GM18526 (cell line): ENCODE data around the gene TMEM63C.

Experiments used
- POLR2A ChIP-seq: IDR thresholded peaks from 3 replicates; pipeline ENCODE4 v1.6.1; 2011; ENCODE audit not compliant: insufficient read length; ENCODE audit errors: extremely low read depth

TMEM63C gene

GRCh38 chr14:77203611-77204458 lies 22.2 kb downstream of the TMEM63C start:
- TF ChIP-seq POLR2A = no peak

- TF ChIP-seq POLR2A = no peak
Observed at GRCh38 chr14:77204459-77204771, 22.8 kb downstream of the TMEM63C start.

GRCh38 chr14:77204907-77205306 lies 23.3 kb downstream of the TMEM63C start:
- TF ChIP-seq POLR2A = no peak

- no peak for TF ChIP-seq POLR2A
Observed at GRCh38 chr14:77205566-77205965, 24.0 kb downstream of the TMEM63C start.

GRCh38 chr14:77206261-77206824 lies 24.7 kb downstream of the TMEM63C start:
- no peak for TF ChIP-seq POLR2A

- TF ChIP-seq POLR2A = no peak
Observed at GRCh38 chr14:77206877-77207389, 25.3 kb downstream of the TMEM63C start.

GRCh38 chr14:77208291-77208978 lies 26.8 kb downstream of the TMEM63C start:
- no peak for TF ChIP-seq POLR2A

- no peak for TF ChIP-seq POLR2A
Observed at GRCh38 chr14:77208979-77209318, 27.4 kb downstream of the TMEM63C start.

- no peak for TF ChIP-seq POLR2A
Observed at GRCh38 chr14:77212097-77212870, 30.7 kb downstream of the TMEM63C start.

- TF ChIP-seq POLR2A = no peak
Observed at GRCh38 chr14:77212943-77213678, 31.5 kb downstream of the TMEM63C start.

GRCh38 chr14:77213679-77214016 lies 32.0 kb downstream of the TMEM63C start:
- TF ChIP-seq POLR2A = no peak

GRCh38 chr14:77214216-77214615 lies 32.6 kb downstream of the TMEM63C start:
- no peak for TF ChIP-seq POLR2A

- no peak for TF ChIP-seq POLR2A
Observed at GRCh38 chr14:77217551-77217950, 36.0 kb downstream of the TMEM63C start.

GRCh38 chr14:77219591-77219990 lies 38.0 kb downstream of the TMEM63C start:
- TF ChIP-seq POLR2A = no peak
